HG03565 (cell line): ENCODE measurements around the gene IZUMO4.
"Not testable (repeated sequence)": the region's sequence is repeated elsewhere in the genome, so short reads cannot be mapped to it uniquely, and the experiment has no call there.

Experiments used
- ATAC-seq: cut with Tn5 transposase; IDR thresholded peaks from one replicate; pipeline ENCODE4 v1.9.1; 2021; ENCODE audit warnings: mild to moderate bottlenecking, moderate library complexity; ENCODE audit not compliant: unreplicated experiment

Gene IZUMO4

GRCh38 chr19:2080336-2080988 is 16.3 kb upstream of the IZUMO4 start:
- no peak for ATAC-seq

DNA sequence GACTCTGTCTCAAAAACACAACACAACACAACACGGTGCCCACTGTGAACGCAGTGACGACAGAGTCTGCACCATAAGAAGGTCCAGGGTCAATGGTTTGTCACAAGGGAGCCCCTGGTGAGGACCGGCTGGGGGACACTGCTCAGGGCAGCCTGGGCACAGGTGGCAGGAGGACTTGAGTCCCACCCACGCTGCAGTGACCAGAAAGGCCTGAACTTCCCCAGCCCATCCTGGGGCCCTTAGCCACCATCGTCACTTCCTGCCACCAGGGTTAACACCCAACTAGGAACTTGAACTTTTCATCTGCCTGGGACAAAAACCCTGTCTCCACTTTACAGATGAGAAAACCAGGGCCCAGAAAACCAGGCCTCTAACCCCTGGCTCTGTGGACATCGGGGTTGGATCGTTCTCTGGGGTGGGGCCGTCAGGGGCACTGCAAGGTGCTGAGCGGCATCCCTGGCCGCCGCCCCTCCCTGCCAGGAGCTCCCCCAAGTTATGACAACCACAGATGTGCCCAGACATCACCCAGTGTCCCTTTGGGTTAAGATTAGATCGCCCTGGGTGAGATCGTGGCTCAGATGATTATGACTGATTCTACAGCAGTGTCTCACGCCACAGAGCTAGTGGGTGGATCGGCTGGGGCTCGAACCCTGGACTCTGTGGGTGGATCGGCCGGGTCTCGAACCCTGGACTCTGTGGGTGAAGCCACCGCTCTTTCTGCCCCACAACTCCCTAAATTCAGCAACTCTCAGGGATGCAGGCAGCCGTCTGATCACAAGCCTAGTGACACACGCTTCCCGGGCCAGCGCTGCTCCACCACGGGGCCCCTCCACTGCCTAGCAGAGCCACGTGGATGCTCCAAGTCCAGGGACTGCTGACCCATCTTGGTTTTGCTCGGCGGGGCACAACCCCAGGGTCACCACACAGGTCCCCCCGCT is 14.6 kb upstream of the IZUMO4 start:
- no peak for ATAC-seq

- no peak for ATAC-seq
These were observed 13.4 kb upstream of the IZUMO4 start for GRCh38 chr19:2083174-2083854.

GRCh38 chr19:2084993-2085720 is 11.6 kb upstream of the IZUMO4 start:
- peak; percentile 42 for ATAC-seq

GRCh38 chr19:2086695-2087620 is 9.8 kb upstream of the IZUMO4 start:
- not testable (repeated sequence) for ATAC-seq

- no peak for ATAC-seq
These were observed 9.1 kb upstream of the IZUMO4 start for GRCh38 chr19:2087621-2088100.

DNA sequence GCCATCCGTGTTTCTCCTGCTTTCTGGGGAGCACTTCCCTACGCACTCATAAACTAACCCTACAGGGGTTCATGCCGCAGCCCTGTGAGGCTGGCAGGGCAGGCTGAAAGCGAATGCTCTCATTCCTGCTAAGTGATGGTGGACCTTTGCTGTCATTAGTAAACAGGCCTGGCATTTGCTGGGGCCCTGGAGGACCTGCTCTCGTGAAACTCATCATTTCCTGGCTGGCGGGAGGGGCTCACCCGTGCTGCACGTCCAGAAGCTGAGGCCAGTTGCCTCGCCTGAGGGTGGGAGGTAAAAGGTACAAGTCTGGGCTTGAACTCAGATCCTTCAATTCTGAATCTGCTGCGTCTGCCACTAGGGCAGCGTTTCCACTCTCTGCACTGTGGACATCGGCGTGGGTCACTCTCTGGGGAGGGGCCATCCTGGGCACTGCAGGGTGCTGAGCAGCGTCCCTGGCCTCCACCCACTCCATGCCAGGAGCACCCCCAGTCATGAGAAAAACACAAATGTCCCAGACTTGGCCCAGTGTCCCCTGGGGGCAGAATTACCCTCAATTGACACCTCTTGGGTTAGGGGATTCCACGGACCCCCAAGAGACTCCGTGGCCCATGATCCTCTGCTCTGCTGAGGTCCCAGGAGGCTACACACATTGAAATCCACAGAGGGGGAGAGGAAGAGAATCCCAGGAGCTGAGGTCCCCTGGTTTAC is 7.6 kb upstream of the IZUMO4 start:
- no peak for ATAC-seq

DNA sequence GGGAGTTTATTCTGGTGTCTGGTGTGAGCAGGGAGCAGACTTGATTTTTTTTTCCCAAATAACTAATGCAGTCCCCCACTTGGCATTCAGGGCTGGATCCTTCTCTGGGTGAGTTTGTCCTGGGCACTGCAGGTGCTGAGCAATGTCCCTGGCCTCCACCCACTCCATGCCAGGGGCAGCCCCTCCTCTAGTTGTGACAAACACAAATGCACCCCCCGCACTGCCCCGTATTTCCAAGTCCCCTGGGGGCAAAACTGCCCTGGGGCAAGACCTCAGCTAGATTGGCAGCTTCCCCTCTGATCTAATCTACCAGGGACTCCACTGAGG is 7.0 kb upstream of the IZUMO4 start:
- ATAC-seq = no peak

GRCh38 chr19:2091926-2092525 is 4.7 kb upstream of the IZUMO4 start:
- not testable (repeated sequence) for ATAC-seq

DNA sequence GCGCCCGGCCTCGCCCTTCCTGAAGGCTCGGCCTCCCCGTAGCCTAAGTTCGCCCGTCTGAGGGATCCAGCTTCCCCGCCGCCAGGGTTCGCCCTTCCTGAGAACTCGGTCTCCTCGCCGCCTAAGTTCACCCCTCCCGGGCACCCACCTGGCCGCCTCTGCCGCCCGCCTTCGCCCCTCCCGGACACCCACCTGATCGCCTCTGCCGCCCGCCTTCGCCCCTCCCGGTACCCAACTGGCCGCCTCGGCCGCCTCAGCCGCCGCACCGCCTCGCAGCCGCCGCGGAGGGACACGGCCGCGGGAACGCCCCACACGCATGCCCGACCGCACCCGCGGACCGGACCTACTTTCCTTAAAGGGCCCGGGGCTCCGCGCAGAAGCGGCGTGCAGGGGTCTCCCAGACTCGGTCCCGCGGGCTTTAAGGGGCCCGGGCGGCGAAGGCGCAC is 658 bp upstream of the IZUMO4 start, which contains the start of gene MOB3A:
MOB3A (minus strand) TSS at position 293 of the 446 bp plus-strand sequence. CDS start 17,766 bp downstream, outside the sequence.
- ATAC-seq = peak; percentile 29

GRCh38 chr19:2097203-2097885 is 629 bp downstream of the IZUMO4 start:
- ATAC-seq = no peak

DNA sequence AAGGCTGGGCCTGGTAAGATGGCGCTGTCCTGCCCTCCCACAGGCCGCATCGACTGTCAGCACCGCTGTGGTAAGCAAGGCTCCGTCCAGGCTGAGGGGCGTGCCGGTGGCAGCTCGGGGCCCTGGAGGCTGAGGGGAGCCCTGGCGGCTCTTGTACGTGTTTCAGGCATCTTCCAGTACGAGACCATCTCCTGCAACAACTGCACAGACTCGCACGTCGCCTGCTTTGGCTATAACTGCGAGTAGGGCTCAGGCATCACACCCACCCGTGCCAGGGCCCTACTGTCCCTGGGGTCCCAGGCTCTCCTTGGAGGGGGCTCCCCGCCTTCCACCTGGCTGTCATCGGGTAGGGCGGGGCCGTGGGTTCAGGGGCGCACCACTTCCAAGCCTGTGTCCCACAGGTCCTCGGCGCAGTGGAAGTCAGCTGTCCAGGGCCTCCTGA is 1.2 kb downstream of the IZUMO4 start:
- no peak for ATAC-seq

- ATAC-seq = no peak
These were observed 2.4 kb downstream of the IZUMO4 start for GRCh38 chr19:2099054-2099501.

GRCh38 chr19:2099937-2100718 is 3.4 kb downstream of the IZUMO4 start:
- ATAC-seq = no peak

GRCh38 chr19:2100719-2101061 is 4.0 kb downstream of the IZUMO4 start:
- no peak for ATAC-seq

- ATAC-seq = no peak
These were observed 5.0 kb downstream of the IZUMO4 start for GRCh38 chr19:2101417-2102335.
